VCaP (cell line): ENCODE results near the gene KCNIP2.

Source experiments
- H3K27ac ChIP-seq: fragments of 450-650 bp; 2 replicates; pipeline ENCODE4 v1.5.1; 2017
- CTCF ChIP-seq: fragments of 450-650 bp; conservative IDR thresholded peaks from 2 replicates; pipeline ENCODE4 v1.5.1; 2017; ENCODE audit warnings: mild to moderate bottlenecking, moderate library complexity

KCNIP2 gene

DNA sequence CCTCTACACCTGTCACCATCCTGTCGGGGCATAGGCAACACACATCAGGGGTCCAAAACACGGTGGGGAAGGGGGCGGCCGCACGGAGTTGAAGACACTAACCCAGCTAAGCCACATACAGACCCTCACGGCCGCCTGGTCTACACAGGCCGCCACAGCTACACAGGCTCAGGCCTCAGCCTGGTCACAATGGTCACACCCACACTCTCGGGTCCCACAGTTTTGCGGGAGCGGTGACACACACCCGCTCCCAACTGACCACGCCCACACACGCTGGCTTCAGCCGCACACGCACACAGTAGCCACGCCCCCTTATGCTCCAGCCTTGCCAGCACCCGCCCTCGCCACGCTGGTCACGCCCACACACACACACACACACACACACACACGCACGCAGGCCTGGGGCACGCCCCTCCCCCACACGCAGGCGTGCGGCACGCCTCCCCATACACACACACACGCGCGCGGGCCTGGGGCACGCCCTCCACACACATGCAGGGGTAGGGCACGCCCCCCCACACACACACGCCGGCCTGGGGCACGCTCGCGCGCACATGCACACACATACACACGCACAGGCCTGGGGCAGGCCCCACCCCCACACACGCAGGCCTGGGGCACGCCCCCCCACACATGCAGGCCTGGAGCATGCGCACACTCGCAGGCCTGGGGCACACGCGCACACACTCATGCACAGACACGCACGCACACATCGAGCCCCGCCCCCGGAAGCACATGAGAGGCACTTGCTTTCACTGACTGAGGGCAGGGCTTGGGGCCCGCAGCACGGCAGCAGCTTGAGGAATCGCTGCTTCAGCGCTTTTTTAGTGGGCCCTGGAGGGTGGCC lies 13.1 kb downstream of the KCNIP2 start:
- TF ChIP-seq CTCF, result no peak
- H3K27ac ChIP-seq, result peak overlapping the region; percentile 83

DNA sequence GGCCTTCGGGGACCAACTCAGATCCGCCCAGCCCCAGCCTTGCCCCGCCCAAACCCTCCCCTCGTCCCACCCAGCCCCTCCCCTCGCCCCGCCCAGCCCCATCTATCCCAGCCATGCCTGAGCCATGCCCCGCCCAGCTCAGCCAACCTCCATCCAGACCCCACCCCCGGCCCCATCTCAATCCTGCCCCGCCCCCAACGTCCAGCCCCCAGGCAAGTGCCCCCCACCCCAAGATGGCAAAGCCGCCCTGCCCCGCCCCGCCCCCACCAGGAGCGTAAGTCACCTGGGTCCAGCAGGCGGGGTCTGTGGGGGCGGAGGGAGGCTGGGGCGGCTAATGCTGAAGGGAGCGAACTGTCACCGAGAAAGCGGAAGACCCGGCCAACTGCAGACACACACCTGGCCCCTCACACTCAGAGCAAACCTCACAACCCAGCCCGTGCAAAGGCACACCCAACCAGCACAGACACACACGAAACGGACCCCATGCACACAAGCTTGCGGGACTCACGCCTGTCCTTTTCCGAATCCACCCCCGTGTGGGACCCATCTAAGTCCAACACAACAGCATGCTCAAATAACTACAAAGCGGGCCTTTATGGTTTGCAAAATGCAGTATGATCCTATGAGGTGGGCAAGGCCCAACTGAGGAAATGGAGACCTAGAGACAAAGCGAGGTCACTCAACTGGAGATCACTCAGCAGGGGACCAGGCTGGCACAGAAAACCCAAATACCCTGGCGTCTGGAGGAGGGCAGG lies 13.9 kb downstream of the KCNIP2 start:
- no peak for TF ChIP-seq CTCF
- peak overlapping the region; percentile 83 for H3K27ac ChIP-seq

DNA sequence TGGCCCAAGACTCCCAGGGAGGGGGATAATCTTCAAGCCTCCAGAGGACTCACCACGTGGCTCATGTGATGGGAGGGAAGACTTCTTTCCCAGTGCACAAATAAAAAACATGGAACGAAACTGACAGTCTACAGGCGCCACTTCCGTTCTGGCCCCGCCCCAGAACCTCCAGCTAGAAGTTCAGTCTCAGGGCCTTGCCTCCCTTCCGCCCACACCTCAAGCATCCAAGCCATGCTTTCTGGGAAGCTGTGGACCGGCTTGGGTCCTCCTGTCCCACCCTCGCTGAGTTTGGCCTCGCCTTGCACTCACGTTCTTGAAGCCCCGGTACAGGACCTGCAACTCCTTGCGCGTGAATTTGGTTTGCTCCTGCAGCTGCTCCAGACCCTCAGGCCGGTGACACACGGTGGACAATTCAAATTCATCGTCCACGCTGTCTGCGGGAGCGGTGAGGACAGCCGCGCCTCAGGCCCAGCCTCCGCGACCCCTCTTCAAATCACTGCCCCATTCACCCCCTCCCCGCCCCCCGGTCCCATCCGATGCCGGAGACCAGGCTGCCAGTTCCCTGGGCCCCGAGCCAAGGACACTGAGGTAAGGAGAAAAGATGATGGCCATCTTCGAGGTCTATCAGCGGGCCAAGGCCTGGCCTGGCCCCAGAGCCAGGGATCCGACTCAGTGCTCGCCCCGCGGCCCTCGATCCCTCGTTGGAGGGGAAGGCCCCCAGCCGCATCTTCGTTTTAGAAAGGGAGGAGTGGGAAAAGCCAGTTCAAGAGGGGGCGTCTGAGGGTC lies 14.6 kb downstream of the KCNIP2 start:
- no peak overlapping the region for H3K27ac ChIP-seq
- TF ChIP-seq CTCF, result no peak

GRCh38 chr10:101827919-101828600 lies 15.5 kb downstream of the KCNIP2 start:
- TF ChIP-seq CTCF, result no peak
- no peak overlapping the region for H3K27ac ChIP-seq

GRCh38 chr10:101826852-101827434 lies 16.7 kb downstream of the KCNIP2 start:
- TF ChIP-seq CTCF, result no peak
- H3K27ac ChIP-seq, result no peak overlapping the region

DNA sequence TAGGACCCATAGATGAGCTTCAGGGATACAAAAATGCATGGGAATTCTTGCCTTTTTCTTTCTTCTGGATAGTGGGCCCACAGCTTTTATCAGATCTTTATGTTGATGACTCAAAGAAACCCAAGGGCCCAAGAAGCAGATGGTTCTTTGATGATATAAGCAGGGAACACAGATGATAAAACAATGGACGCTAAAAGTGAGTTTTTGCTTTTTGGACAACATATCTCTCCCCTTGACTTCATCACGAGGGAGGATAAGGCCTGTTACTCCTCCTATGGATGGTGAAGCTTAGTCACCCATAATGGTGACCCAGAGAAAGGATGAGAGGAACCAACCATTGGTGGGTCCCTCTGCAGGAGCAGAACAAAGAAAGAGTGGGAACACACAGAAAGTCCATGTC lies 18.9 kb downstream of the KCNIP2 start:
- H3K27ac ChIP-seq, result no peak overlapping the region
- TF ChIP-seq CTCF, result no peak
